Colonic mucosa (tissue), 4 donors: ENCODE results near the gene RBMY1A1. TPM values are rescaled to one million over a fixed set of nuclear protein-coding genes. Genes with fewer than 3 reads are reported as not detected.
"Not testable (repeated sequence)": the region's sequence is repeated elsewhere in the genome, so short reads cannot be mapped to it uniquely, and the experiment has no call there.

Source experiments
- DNase-seq: peaks from one replicate; pipeline ENCODE4 v3.0.0-alpha.2; 2020
- H3K27ac ChIP-seq: fragments of 200-600 bp; one replicate; pipeline ENCODE4 v1.8.0; 2021
- H3K27me3 ChIP-seq: fragments of 200-600 bp; one replicate; pipeline ENCODE4 v1.8.0; 2021
- H3K36me3 ChIP-seq: fragments of 200-600 bp; one replicate; pipeline ENCODE4 v1.8.0; 2021
- H3K4me1 ChIP-seq: fragments of 200-600 bp; one replicate; pipeline ENCODE4 v1.8.0; 2021; ENCODE audit warnings: mild to moderate bottlenecking
- H3K4me3 ChIP-seq: fragments of 200-600 bp; one replicate; pipeline ENCODE4 v1.8.0; 2021
- H3K9ac ChIP-seq, 2 donors: one replicate each; pipeline ENCODE4 v1.7.0; 2013; ENCODE audit warnings: control low read depth in 2 of 2, low read depth in 2 of 2, low read length in 2 of 2
- H3K9me3 ChIP-seq: fragments of 200-600 bp; one replicate; pipeline ENCODE4 v1.8.0; 2021
- intact Hi-C: fragments of 100-400 bp; cut with DNase I; formaldehyde crosslinking; loops from one replicate; pipeline ENCODE4 v1.14.1; 2022
- total RNA-seq, 2 donors: library from RNA; stranded (reverse); fragmentation: NEBNext Ultra II Directional in 1 of 2; extraction: Animal tissue kit (Norgen Biotek cat#: 25700) in 1 of 2; gene quantifications; one replicate each; pipeline ENCODE4 v1.2.1, GENCODE V29; 2021
- TF ChIP-seq, protein P1 (sequence below): fragments of 200-600 bp; IDR thresholded peaks from one replicate; pipeline ENCODE4 v1.8.0; 2022; ENCODE audit warnings: antibody characterized with exemption, mild to moderate bottlenecking
- donor health status: healthy.
- donor health status: DM: no; HTN: no; CAD: no.
- donor health status: DM: no; HTN: no; CAD: no.

RBMY1A1 gene
- total RNA-seq, result not detected

GRCh38 chrY:21534579-21534978 is at the start of gene RBMY1A1:
TSS of gene RBMY1A1 (plus strand) at chrY:21534879. CDS start at chrY:21536892, 2,013 bp downstream.
- H3K4me1 ChIP-seq, H3K36me3 ChIP-seq, intact Hi-C loops, H3K27ac ChIP-seq, H3K9ac ChIP-seq, DNase-seq, H3K9me3 ChIP-seq, H3K4me3 ChIP-seq, H3K27me3 ChIP-seq: not testable (repeated sequence)

GRCh38 chrY:21511038-21511437 is 23.6 kb upstream of the RBMY1A1 start, which contains the start of gene RBMY1B:
TSS of gene RBMY1B (plus strand) at chrY:21511338. CDS start at chrY:21513351, 2,013 bp downstream.
- H3K4me1 ChIP-seq, DNase-seq, H3K9ac ChIP-seq, H3K36me3 ChIP-seq, H3K27me3 ChIP-seq, H3K27ac ChIP-seq, intact Hi-C loops, H3K4me3 ChIP-seq, H3K9me3 ChIP-seq: not testable (repeated sequence)

GRCh38 chrY:21559316-21559984 is 24.8 kb downstream of the RBMY1A1 start:
- H3K9me3 ChIP-seq, DNase-seq, H3K4me1 ChIP-seq, H3K27me3 ChIP-seq, H3K27ac ChIP-seq, H3K36me3 ChIP-seq, H3K4me3 ChIP-seq, H3K9ac ChIP-seq, intact Hi-C loops: not testable (repeated sequence)

DNA sequence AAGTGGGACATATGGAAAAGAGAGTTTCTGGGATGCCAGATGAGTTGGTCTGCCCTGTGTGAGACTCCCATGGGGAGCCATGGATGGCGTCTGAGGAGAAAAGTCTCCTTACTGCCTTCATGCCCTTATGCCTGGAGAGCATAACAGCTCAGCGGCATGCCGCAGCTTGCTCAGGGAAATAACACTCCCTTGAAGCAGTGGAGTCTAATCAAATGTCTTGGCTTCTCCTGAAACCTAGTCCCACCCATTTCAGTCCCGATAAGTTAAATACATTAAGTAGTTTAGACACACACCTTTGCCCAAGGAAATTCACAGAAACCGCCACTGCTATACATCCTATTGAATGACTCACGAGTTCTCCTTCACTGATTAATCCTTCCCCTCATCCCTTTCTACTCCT is 50.8 kb downstream of the RBMY1A1 start:
- intact Hi-C loops, result no loop called here

GRCh38 chrY:21586454-21586853 is 51.8 kb downstream of the RBMY1A1 start:
- intact Hi-C loops, H3K27ac ChIP-seq, H3K9me3 ChIP-seq, DNase-seq, H3K4me1 ChIP-seq, H3K9ac ChIP-seq, H3K36me3 ChIP-seq, H3K4me3 ChIP-seq, H3K27me3 ChIP-seq: not testable (repeated sequence)

More for the DNA sequence above, 50.8 kb downstream of the RBMY1A1 start:
- Histone ChIP-seq H3K27me3 (no peaks in the 10 kb centered on the region), H3K36me3 (no peaks in the 10 kb centered on the region), H3K9me3 (no peaks in the 10 kb centered on the region), H3K9ac (no peak overlapping the region), H3K4me3 (no peak overlapping the region), H3K4me1 (no peaks in the 10 kb centered on the region), H3K27ac (no peak overlapping the region)
- TF ChIP-seq, protein P1, sequence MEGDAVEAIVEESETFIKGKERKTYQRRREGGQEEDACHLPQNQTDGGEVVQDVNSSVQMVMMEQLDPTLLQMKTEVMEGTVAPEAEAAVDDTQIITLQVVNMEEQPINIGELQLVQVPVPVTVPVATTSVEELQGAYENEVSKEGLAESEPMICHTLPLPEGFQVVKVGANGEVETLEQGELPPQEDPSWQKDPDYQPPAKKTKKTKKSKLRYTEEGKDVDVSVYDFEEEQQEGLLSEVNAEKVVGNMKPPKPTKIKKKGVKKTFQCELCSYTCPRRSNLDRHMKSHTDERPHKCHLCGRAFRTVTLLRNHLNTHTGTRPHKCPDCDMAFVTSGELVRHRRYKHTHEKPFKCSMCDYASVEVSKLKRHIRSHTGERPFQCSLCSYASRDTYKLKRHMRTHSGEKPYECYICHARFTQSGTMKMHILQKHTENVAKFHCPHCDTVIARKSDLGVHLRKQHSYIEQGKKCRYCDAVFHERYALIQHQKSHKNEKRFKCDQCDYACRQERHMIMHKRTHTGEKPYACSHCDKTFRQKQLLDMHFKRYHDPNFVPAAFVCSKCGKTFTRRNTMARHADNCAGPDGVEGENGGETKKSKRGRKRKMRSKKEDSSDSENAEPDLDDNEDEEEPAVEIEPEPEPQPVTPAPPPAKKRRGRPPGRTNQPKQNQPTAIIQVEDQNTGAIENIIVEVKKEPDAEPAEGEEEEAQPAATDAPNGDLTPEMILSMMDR, result no peak
- no peak for DNase-seq

- H3K27ac ChIP-seq, result no peak overlapping the region
- H3K9ac ChIP-seq, result no peak overlapping the region
- intact Hi-C loops, result no loop called here
- no peaks in the 10 kb centered on the region for H3K4me1 ChIP-seq
- H3K36me3 ChIP-seq, result no peaks in the 10 kb centered on the region
- H3K4me3 ChIP-seq, result no peak overlapping the region
- TF ChIP-seq, protein P1, result no peak
- no peaks in the 10 kb centered on the region for H3K9me3 ChIP-seq
- DNase-seq, result no peak
- H3K27me3 ChIP-seq, result no peaks in the 10 kb centered on the region
Observed at GRCh38 chrY:21592059-21592458, 57.4 kb downstream of the RBMY1A1 start.

DNA sequence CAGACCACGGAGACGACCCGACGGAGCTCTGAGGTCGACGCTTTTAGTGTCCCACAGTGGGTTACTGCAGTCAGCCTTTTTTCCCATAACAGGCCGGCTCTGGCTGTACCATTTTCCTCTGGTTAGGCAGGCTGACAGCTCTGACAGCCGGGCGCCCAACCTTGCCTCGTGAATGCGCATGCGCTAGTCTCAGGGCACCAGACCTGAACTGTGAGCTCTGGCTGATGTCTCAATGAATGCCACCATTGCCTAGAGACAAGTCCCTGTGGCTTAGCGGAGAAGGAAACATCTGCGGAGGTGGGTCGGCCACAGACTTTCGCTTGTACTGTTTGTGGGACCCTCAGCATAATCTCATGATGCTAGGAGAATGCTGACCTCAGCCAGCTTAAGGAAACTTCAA is 61.6 kb downstream of the RBMY1A1 start:
- H3K27me3 ChIP-seq, H3K36me3 ChIP-seq, H3K9ac ChIP-seq, H3K4me1 ChIP-seq, DNase-seq, H3K27ac ChIP-seq, H3K4me3 ChIP-seq, intact Hi-C loops, H3K9me3 ChIP-seq: not testable (repeated sequence)

Other genes with a start within 250 kb of the RBMY1A1 start
- gene RBMY1B, start 23.5 kb upstream of the RBMY1A1 start, total RNA-seq, result not detected